ENCODE measurements around the gene RHBG. TPM values are rescaled to one million over a fixed set of nuclear protein-coding genes. Genes with fewer than 3 reads are reported as not detected.

Gene RHBG
- total and polyA plus RNA-seq, 2 donors from 2014 or later = 4.2 to 61.9 TPM

- intact Hi-C loops (cut with DNase I) = no loop called here
- Histone ChIP-seq H3K9ac (ENCODE audit: low read length in 3 of 3) (no peak overlapping the region), H3K27me3 (ENCODE audit: control insufficient read depth, insufficient read depth, low read length) (peaks cover 70% of the 10 kb centered on the region), H3K27ac (ENCODE audit: low read depth in 2 of 2, low read length in 2 of 2) (no peak overlapping the region), H3K4me1 (ENCODE audit: control insufficient read depth in 2 of 3, insufficient read depth in 2 of 3, low read depth in 1 of 3, low read length in 3 of 3) (peaks cover 0 to 10% (median 0%) of the 10 kb centered on the region in 3 donors), H3K4me3 (ENCODE audit: low read length in 3 of 3) (no peak overlapping the region), H3K9me3 (ENCODE audit: control insufficient read depth in 2 of 3, insufficient read depth in 1 of 3, low read length in 3 of 3) (no peaks in the 10 kb centered on the region), H3K36me3 (ENCODE audit: control insufficient read depth in 2 of 3, insufficient read depth in 3 of 3, low read length in 3 of 3) (no peaks in the 10 kb centered on the region)
- DNase-seq = no peak
- TF ChIP-seq, protein P1, sequence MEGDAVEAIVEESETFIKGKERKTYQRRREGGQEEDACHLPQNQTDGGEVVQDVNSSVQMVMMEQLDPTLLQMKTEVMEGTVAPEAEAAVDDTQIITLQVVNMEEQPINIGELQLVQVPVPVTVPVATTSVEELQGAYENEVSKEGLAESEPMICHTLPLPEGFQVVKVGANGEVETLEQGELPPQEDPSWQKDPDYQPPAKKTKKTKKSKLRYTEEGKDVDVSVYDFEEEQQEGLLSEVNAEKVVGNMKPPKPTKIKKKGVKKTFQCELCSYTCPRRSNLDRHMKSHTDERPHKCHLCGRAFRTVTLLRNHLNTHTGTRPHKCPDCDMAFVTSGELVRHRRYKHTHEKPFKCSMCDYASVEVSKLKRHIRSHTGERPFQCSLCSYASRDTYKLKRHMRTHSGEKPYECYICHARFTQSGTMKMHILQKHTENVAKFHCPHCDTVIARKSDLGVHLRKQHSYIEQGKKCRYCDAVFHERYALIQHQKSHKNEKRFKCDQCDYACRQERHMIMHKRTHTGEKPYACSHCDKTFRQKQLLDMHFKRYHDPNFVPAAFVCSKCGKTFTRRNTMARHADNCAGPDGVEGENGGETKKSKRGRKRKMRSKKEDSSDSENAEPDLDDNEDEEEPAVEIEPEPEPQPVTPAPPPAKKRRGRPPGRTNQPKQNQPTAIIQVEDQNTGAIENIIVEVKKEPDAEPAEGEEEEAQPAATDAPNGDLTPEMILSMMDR (IDR thresholded peaks at IDR 0.05; ENCODE audit: borderline replicate concordance, extremely low read depth, insufficient read depth) = no peak
- no peak for FAIRE-seq
Measured at GRCh38 chr1:156424806-156425432, 55.9 kb downstream of the RHBG start.

DNA sequence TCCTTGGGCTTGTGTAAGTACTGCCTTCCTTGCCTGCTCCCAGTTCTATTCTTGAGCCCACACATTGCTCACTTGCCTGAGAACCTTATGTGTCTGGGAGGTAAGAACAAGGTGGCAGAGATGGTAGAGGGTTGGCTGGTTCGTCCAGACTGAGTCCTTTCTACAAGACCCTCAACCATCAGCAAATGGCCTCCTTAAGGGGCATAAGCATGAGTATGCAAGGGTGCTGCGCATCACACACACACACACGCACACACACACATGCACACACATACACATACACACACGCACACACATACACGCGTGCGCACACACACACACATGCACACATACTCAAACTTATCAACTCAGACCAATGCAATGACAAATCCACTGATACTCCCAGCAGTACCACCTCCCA is 56.9 kb downstream of the RHBG start:
- H3K27me3 ChIP-seq (ENCODE audit: control insufficient read depth, insufficient read depth, low read length) = peaks cover 69% of the 10 kb centered on the region
- H3K4me1 ChIP-seq (ENCODE audit: control insufficient read depth in 2 of 3, insufficient read depth in 2 of 3, low read depth in 1 of 3, low read length in 3 of 3) = peaks cover 0 to 5% (median 0%) of the 10 kb centered on the region in 3 donors
- no peak for FAIRE-seq
- TF ChIP-seq, protein P1 (IDR thresholded peaks at IDR 0.05; ENCODE audit: borderline replicate concordance, extremely low read depth, insufficient read depth) = no peak
- intact Hi-C loops (cut with DNase I) = no loop called here
- H3K4me3 ChIP-seq (ENCODE audit: low read length in 3 of 3) = no peak overlapping the region
- no peaks in the 10 kb centered on the region for H3K36me3 ChIP-seq (ENCODE audit: control insufficient read depth in 2 of 3, insufficient read depth in 3 of 3, low read length in 3 of 3)
- no peaks in the 10 kb centered on the region for H3K9me3 ChIP-seq (ENCODE audit: control insufficient read depth in 2 of 3, insufficient read depth in 1 of 3, low read length in 3 of 3)
- H3K9ac ChIP-seq (ENCODE audit: low read length in 3 of 3) = no peak overlapping the region
- H3K27ac ChIP-seq (ENCODE audit: low read depth in 2 of 2, low read length in 2 of 2) = no peak overlapping the region
- DNase-seq = no peak

GRCh38 chr1:156427957-156428356 is 58.9 kb downstream of the RHBG start:
- intact Hi-C loops (cut with DNase I) = no loop called here
- Histone ChIP-seq H3K27ac (ENCODE audit: low read depth in 2 of 2, low read length in 2 of 2) (no peak overlapping the region), H3K36me3 (ENCODE audit: control insufficient read depth in 2 of 3, insufficient read depth in 3 of 3, low read length in 3 of 3) (no peaks in the 10 kb centered on the region), H3K4me3 (ENCODE audit: low read length in 3 of 3) (no peak overlapping the region), H3K27me3 (ENCODE audit: control insufficient read depth, insufficient read depth, low read length) (peaks cover 73% of the 10 kb centered on the region), H3K4me1 (ENCODE audit: control insufficient read depth in 2 of 3, insufficient read depth in 2 of 3, low read depth in 1 of 3, low read length in 3 of 3) (no peaks in the 10 kb centered on the region), H3K9me3 (ENCODE audit: control insufficient read depth in 2 of 3, insufficient read depth in 1 of 3, low read length in 3 of 3) (no peaks in the 10 kb centered on the region), H3K9ac (ENCODE audit: low read length in 3 of 3) (no peak overlapping the region)
- TF ChIP-seq, protein P1 (IDR thresholded peaks at IDR 0.05; ENCODE audit: borderline replicate concordance, extremely low read depth, insufficient read depth) = no peak
- DNase-seq = no peak
- no peak for FAIRE-seq

Data from kidney (tissue), 14 donors.